ENCODE data around the gene AIF1.
A peak's percentile ranks its signal among the peaks of the same experiment; 100 is the strongest.

AIF1 gene

DNA sequence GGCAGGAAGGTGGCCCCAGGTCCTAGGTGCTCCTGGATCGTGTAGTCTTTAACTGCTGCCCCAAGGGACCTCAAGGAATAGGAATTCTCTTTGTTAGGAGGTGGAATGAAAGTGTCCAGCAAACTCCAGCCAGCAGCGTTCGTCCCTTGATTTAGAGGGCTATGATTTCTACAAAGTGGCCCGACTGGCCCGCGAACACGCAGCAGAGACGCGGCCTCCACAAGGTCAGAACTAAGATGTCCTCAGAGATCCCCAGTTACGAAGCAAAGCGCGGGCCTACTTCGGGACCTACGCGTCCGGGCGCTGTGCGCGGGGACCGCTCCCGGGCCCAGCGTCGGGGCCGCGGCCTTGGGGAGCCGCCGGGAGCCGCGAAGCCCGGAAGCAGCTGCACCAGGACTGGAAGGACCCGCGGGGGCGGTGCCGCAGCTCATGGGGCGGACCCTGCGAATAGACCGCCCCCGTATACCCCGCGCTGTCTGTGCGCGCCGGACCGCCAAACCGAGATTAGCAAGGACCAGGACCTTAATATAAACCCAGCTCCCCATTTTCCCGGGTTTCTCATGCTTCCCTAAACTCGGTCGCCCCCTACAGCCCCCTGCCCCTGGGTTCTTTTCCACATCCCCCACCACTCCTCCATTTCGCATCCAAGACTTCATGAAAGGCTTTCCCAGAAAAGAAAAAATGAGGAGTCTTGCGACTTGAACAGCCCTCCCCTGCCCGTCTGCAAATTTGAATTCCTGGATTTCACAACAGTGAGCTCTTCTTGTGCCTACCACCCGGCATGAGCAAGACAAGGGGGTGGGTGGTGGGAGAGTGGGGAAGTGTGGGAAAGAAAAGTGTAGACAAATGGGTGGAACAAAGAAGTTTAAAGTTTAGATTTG lies 45.6 kb downstream of the AIF1 start, which contains the start of gene C6orf47:
TSS of gene C6orf47 (minus strand) at position 398 of the 881 bp plus-strand sequence. CDS start 831 bp downstream, outside the sequence.
- no peaks in the 10 kb centered on the region for H3K27me3 ChIP-seq (ENCODE audit: insufficient read depth, low read length)
- H3K79me2 ChIP-seq (ENCODE audit: control insufficient read depth, insufficient read depth, low read length, unreplicated experiment): peaks cover 64% of the 10 kb centered on the region
- peak within 1 kb of the TSS; percentile 35 for H2AFZ ChIP-seq (ENCODE audit: low read length, unreplicated experiment)
- 0 out of 2 replicates have a peak, but pooled peaks cover 4% of the 10 kb centered on the region for H3K36me3 ChIP-seq (ENCODE audit: insufficient read depth, low read length)
- peak within 1 kb of the TSS; percentile 91 for H3K4me3 ChIP-seq (ENCODE audit: low read depth, low read length)
- peak within 1 kb of the TSS; percentile 52 for H3K27ac ChIP-seq (ENCODE audit: low read depth, low read length)
- H3K4me1 ChIP-seq (ENCODE audit: control insufficient read depth, insufficient read depth, low read length, unreplicated experiment): peaks cover 14% of the 10 kb centered on the region

DNA sequence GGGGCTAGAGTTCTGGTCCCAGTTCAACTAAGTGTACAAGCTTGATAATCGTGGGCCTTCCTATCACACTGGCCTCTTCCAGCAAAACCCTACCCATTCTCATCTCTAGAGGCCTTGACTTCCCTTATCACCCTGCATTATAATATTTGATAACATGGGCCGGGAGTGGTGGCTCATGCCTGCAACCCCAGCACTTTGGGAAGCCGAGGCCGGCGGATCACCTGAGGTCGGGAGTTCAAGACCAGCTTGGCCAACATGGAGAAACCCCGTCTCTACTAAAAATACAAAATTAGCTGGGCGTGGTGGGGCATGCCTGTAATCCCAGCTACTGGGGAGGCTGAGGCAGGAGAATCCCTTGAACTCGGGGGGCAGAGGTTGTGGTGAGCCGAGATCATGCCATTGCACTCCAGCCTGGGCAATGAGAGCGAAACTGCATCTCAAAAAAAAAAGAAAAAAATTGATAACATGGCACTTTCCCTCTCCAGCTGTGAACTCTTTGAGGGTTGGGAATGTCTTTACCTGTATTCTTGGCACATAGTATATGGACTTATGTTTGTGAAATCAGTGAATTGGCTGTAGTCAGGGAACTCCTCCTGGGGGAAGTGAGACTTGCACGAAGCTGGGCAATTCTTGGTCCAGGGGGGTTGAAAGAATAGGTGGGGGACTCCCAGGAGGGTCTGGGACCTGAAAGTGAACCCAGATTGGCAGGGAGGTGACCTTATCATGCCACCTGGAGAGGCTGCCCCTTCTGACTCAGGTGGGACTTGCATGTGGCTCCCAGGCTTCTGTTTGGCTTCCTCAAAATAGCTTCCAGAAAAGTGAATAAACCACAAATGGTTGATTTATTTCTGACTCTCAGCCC lies 46.5 kb downstream of the AIF1 start:
- H3K4me3 ChIP-seq (ENCODE audit: low read depth, low read length): peak overlapping the region; percentile 91; the same call in 1 of the 2 replicates
- no peak overlapping the region for H2AFZ ChIP-seq (ENCODE audit: low read length, unreplicated experiment)
- peaks cover 14% of the 10 kb centered on the region for H3K4me1 ChIP-seq (ENCODE audit: control insufficient read depth, insufficient read depth, low read length, unreplicated experiment)
- H3K79me2 ChIP-seq (ENCODE audit: control insufficient read depth, insufficient read depth, low read length, unreplicated experiment): peaks cover 64% of the 10 kb centered on the region
- no peaks in the 10 kb centered on the region for H3K27me3 ChIP-seq (ENCODE audit: insufficient read depth, low read length)
- peak overlapping the region; percentile 52 for H3K27ac ChIP-seq (ENCODE audit: low read depth, low read length)
- H3K36me3 ChIP-seq (ENCODE audit: insufficient read depth, low read length): 0 out of 2 replicates have a peak, but pooled peaks cover 4% of the 10 kb centered on the region

DNA sequence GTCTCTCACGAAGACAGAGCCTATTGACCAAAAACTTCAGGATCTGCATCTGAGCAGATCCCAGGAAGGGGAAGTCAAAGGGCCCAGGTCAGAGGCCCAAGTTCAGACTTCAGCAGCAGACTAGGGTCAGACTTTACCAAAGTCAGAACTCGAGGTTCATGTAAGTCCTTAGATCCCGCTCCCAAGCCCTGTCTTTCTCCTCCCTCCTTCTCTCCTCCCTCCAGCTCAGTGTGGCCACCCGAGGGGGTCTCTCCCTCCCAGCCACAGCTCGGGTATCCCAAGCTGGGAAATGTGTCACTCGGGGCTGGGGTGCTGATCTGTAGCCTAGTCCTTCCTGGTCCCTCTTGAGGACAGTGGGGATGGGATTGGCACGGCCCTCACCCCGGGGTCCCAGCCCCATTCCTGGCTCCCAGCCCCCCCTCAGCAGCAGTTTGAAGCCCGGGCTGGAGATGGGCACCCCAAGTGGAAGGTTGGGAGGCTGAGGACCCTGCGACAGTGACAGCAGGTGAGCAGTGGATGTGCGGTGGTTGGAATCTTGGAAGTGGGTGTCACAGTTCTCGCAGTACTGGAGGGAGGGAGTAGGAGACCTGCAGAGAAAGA lies 47.2 kb downstream of the AIF1 start:
- Histone ChIP-seq H3K79me2 (ENCODE audit: control insufficient read depth, insufficient read depth, low read length, unreplicated experiment) (peaks cover 70% of the 10 kb centered on the region), H3K4me1 (ENCODE audit: control insufficient read depth, insufficient read depth, low read length, unreplicated experiment) (peaks cover 20% of the 10 kb centered on the region), H2AFZ (ENCODE audit: low read length, unreplicated experiment) (no peak overlapping the region), H3K27ac (ENCODE audit: low read depth, low read length) (no peak overlapping the region), H3K36me3 (ENCODE audit: insufficient read depth, low read length) (peaks cover 4% of the 10 kb centered on the region; the same call in 1 of the 2 replicates), H3K4me3 (ENCODE audit: low read depth, low read length) (no peak overlapping the region), H3K27me3 (ENCODE audit: insufficient read depth, low read length) (no peaks in the 10 kb centered on the region)

DNA sequence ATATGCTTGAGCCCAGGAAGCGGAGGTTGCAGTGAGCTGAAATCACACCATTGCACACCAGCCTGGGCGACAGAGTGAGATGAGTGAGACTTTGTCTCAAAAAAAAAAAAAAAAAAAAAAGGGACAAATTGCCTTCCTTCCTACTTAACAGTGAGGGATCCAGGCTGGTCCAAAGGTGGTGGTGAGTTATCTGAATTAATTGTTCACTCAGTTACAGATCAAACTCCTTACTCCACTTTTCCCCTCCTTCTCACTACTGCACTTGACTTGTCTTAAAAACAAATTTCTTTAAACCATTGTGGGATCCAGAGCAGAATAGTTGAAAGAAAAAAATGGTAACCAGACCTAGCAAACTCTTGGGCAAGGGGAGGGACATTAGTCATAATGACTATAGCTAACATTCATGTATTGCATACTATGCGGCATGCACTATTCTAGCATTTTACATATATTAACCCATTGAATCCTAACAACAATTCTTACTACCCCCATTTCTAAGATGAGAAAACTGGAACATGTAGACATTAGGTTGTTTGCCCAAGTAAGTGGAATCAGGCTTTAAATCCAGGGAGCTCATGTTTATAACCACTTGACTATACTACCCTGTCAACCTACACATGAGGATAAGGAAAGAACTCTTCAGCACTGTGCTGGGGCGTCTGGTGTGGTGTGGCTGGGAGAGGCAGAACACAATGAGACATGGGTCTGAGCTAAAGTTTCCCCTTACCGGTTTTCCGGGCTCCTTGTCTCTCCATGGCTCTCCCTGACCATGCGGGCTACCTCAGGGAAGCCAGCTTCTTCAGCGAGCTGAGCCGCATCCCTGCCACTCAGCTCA lies 48.3 kb downstream of the AIF1 start:
- Histone ChIP-seq H3K36me3 (ENCODE audit: insufficient read depth, low read length) (peaks cover 16% of the 10 kb centered on the region), H3K27me3 (ENCODE audit: insufficient read depth, low read length) (no peaks in the 10 kb centered on the region)

DNA sequence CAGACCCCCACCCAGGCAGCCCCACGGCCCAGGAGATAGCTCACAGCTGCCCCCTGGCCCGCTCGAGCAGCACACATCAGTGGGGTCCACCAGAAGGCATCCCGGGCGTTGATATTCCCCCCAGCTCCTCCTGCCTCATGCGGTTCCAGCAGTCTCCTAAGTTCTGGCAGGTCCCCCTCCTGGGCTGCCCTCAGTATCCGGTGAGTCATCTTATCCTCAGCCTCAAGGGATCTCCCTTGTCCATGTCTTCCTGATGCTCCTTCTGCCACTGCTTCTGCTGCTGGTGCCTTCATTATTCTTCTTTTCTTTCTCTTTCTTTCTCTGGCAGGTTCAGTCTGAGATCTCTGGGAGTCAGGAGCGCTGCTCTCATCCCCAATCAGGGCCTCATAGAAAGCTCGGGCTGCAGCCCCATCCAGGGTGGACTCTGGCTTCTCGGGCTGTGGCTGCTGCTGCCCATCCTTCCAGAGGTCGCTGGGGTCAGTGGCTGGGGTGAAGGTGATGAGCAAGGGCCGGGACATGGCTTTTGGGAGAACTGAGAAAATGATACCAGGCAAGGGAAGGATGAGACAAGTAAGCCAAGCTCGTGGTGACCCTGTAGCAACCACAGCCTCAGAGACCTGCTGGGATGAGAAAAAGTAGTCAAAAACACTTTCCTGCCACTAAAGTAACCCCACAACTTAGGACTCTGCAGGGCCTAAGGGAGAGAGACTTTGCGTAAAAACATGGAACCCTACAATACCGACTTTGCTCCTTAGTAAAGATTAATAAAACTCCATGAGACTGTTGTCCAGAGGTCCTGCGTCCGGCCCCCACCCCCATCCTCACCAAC lies 49.1 kb downstream of the AIF1 start:
- Histone ChIP-seq H3K79me2 (ENCODE audit: control insufficient read depth, insufficient read depth, low read length, unreplicated experiment) (peaks cover 74% of the 10 kb centered on the region), H3K27me3 (ENCODE audit: insufficient read depth, low read length) (no peaks in the 10 kb centered on the region), H3K4me3 (ENCODE audit: low read depth, low read length) (peak overlapping the region; percentile 97), H3K27ac (ENCODE audit: low read depth, low read length) (peak overlapping the region; percentile 96), H2AFZ (ENCODE audit: low read length, unreplicated experiment) (peak overlapping the region; percentile 59), H3K4me1 (ENCODE audit: control insufficient read depth, insufficient read depth, low read length, unreplicated experiment) (peaks cover 18% of the 10 kb centered on the region), H3K36me3 (ENCODE audit: insufficient read depth, low read length) (peaks cover 23% of the 10 kb centered on the region)

More for the DNA sequence above, 48.3 kb downstream of the AIF1 start:
- H2AFZ ChIP-seq (ENCODE audit: low read length, unreplicated experiment): no peak overlapping the region
- H3K4me3 ChIP-seq (ENCODE audit: low read depth, low read length): peak overlapping the region; percentile 97
- H3K4me1 ChIP-seq (ENCODE audit: control insufficient read depth, insufficient read depth, low read length, unreplicated experiment): peaks cover 22% of the 10 kb centered on the region
- peaks cover 74% of the 10 kb centered on the region for H3K79me2 ChIP-seq (ENCODE audit: control insufficient read depth, insufficient read depth, low read length, unreplicated experiment)
- H3K27ac ChIP-seq (ENCODE audit: low read depth, low read length): peak overlapping the region; percentile 96

DNA sequence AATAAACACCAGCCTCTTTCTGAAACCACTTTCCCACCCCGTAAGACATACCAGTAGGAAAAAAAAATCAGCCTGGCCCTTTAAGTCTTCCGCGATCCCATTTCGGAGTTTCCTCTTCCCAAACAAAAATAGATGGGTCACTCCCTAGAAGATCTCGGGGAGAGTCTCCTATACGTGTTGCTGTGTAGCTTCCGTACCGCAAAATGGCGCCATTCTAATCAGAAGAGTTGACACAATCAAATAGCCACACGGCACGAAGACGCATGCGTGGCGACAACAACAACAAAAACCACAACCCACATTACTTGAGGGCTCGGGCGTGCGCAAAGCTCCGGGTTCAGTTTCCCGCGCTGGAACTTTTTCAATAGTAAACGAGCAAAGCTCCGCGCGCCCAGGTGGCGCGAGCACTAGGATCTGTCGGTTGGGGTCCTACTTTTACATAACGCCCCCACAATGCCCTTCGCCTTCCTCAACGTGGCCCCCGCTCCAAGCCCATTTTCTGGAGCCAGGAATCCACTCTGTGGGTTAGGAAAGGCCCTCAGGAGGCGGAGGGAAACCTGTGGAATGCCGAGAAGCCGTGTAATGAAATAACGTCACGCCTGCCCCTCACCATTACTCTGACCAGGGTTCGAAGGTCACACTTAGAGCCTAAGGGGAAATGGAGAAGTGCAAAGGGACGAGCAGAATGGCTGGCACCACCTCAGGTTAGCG lies 49.9 kb downstream of the AIF1 start, which contains the start of gene GPANK1:
TSS of gene GPANK1 (minus strand) at position 208 of the 711 bp plus-strand sequence. CDS start 519 bp downstream, outside the sequence.
- Histone ChIP-seq H2AFZ (ENCODE audit: low read length, unreplicated experiment) (peak within 1 kb of the TSS; percentile 82), H3K27me3 (ENCODE audit: insufficient read depth, low read length) (no peaks in the 10 kb centered on the region), H3K27ac (ENCODE audit: low read depth, low read length) (peak within 1 kb of the TSS; percentile 96), H3K36me3 (ENCODE audit: insufficient read depth, low read length) (peaks cover 26% of the 10 kb centered on the region), H3K4me3 (ENCODE audit: low read depth, low read length) (peak within 1 kb of the TSS; percentile 97), H3K79me2 (ENCODE audit: control insufficient read depth, insufficient read depth, low read length, unreplicated experiment) (peaks cover 70% of the 10 kb centered on the region), H3K4me1 (ENCODE audit: control insufficient read depth, insufficient read depth, low read length, unreplicated experiment) (peaks cover 14% of the 10 kb centered on the region)

DNA sequence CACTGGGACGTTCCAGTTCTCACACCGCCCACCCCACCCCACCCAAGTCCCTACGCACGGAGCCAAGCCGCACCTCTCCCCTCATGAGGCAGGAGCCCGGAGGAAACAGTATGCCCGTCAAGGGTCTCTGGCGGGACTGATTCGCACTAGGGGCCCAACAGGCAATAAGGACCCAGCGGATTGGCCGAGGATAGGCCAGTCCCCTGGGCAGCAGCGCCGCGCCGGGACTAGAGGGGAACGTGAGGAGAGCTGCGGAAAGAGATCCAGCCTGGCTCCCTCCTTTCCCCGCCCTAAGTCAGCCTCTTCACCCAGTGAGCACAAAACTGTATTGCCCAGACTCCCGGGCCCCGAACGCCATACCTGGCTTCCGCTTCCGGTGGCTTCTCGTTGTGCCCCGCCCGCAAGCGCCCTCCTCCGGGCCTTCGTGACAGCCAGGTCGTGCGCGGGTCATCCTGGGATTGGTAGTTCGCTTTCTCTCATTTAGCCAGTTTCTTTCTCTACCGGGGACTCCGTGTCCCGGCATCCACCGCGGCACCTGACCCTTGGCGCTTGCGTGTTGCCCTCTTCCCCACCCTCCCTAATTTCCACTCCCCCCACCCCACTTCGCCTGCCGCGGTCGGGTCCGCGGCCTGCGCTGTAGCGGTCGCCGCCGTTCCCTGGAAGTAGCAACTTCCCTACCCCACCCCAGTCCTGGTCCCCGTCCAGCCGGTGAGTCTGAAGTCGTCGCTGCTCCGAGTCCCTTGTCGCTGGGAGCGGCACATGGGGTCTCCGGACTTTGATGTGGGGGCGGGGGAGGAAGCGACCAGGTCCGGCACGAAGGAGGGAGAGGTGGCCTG lies 50.7 kb downstream of the AIF1 start, which contains the start of gene CSNK2B:
TSS of gene CSNK2B (plus strand) at position 580 of the 836 bp plus-strand sequence. CDS start 752 bp downstream, outside the sequence.
- H3K36me3 ChIP-seq (ENCODE audit: insufficient read depth, low read length): peaks cover 32% of the 10 kb centered on the region
- H3K4me1 ChIP-seq (ENCODE audit: control insufficient read depth, insufficient read depth, low read length, unreplicated experiment): peaks cover 14% of the 10 kb centered on the region
- no peaks in the 10 kb centered on the region for H3K27me3 ChIP-seq (ENCODE audit: insufficient read depth, low read length)
- H2AFZ ChIP-seq (ENCODE audit: low read length, unreplicated experiment): peak within 1 kb of the TSS; percentile 82
- H3K27ac ChIP-seq (ENCODE audit: low read depth, low read length): peak within 1 kb of the TSS; percentile 96
- peak within 1 kb of the TSS; percentile 97 for H3K4me3 ChIP-seq (ENCODE audit: low read depth, low read length)
- peaks cover 66% of the 10 kb centered on the region for H3K79me2 ChIP-seq (ENCODE audit: control insufficient read depth, insufficient read depth, low read length, unreplicated experiment)

DNA sequence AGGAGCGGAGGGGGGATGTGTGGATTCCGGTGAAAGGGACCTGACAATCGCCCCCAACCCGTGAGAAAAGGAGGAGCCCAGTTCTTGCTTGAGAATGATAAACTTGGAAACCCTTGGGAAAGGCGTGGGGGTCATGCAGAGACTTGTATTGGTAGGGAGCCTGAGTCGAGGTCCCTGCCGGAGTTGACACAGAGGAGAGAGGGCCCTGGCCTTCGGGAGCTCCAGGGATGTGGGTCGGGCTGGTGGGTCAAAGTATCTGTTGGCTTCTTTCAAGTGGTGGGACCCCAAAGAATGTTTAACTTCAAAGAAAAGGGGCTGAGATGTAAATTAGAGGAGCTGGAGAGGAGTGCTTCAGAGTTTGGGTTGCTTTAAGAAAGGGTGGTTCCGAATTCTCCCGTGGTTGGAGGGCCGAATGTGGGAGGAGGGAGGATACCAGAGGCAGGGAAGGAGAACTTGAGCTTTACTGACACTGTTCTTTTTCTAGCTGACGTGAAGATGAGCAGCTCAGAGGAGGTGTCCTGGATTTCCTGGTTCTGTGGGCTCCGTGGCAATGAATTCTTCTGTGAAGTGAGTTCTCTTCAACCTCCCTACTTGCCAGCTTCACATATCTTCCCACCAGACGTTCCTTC lies 51.4 kb downstream of the AIF1 start:
- peak overlapping the region; percentile 58 for H3K27ac ChIP-seq (ENCODE audit: low read depth, low read length)
- H3K79me2 ChIP-seq (ENCODE audit: control insufficient read depth, insufficient read depth, low read length, unreplicated experiment): peaks cover 66% of the 10 kb centered on the region
- no peaks in the 10 kb centered on the region for H3K27me3 ChIP-seq (ENCODE audit: insufficient read depth, low read length)
- H3K4me1 ChIP-seq (ENCODE audit: control insufficient read depth, insufficient read depth, low read length, unreplicated experiment): peaks cover 14% of the 10 kb centered on the region
- no peak overlapping the region for H2AFZ ChIP-seq (ENCODE audit: low read length, unreplicated experiment)
- H3K36me3 ChIP-seq (ENCODE audit: insufficient read depth, low read length): peaks cover 37% of the 10 kb centered on the region
- H3K4me3 ChIP-seq (ENCODE audit: low read depth, low read length): peak overlapping the region; percentile 97

Measured in ACC112 (cell line).